ENCODE data around the gene ASH1L. TPM values are rescaled to one million over a fixed set of nuclear protein-coding genes. Genes with fewer than 3 reads are reported as not detected.

The ASH1L gene
- total and polyA plus RNA-seq, 9 of the 15 experiments (the other 6 are each of a cell fraction or from before 2014, with no cell fraction given): 2.0 to 23.3 (median 14.6) TPM

DNA sequence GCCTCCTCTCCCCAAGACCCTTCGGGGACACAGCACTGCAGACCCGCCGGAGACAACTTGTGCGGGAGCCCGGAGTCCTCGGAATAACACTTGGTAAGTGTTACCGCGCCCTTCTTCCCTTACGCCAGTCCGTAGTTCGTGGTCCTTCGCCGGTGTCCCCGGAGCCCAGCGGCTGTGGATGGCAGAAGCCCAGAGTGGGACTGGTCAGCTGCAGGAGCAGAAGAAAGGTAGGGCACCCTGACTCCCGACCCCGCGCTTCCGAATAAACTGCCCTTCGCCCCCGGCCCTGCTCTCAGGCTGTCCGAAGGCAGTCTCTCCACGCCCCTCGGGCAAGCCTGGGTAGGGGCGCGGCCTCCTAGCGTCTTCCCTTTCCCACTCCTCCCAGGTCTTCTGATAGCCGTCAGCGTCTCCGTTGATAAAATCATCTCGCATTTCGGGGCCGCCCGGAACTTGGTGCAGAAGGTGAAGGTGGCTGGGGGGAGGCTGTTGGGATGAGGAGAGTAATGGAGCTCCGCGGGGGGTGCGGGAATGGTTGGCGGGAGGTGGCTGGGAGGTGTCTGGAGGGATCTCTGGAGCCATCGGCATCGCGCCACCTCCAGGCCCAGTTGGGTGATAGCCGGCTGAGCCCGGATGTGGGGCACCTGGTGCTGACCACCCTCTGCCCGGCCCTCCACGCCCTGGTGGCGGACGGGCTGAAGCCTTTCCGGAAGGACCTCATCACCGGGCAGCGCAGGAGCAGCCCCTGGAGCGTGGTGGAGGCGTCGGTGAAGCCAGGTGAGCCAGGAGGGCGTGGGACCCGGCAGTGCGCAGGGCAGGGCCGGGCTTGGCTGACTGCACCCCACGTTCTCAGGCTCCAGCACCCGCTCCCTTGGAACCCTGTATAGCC, 237.6 kb downstream of the ASH1L start (continued):
- peak; percentile 40 for TF ChIP-seq FIP1L1 (IDR thresholded peaks at IDR 0.05; ENCODE audit: low read depth, low read length, poor library complexity, severe bottlenecking)
- TF ChIP-seq CREBBP (IDR thresholded peaks at IDR 0.05; ENCODE audit: low read depth, low read length): no peak
- TF ChIP-seq ZNF431 (CRISPR knock-in tag; IDR thresholded peaks at IDR 0.05): peak; percentile 67; the same call in 1 of the 2 replicates

DNA sequence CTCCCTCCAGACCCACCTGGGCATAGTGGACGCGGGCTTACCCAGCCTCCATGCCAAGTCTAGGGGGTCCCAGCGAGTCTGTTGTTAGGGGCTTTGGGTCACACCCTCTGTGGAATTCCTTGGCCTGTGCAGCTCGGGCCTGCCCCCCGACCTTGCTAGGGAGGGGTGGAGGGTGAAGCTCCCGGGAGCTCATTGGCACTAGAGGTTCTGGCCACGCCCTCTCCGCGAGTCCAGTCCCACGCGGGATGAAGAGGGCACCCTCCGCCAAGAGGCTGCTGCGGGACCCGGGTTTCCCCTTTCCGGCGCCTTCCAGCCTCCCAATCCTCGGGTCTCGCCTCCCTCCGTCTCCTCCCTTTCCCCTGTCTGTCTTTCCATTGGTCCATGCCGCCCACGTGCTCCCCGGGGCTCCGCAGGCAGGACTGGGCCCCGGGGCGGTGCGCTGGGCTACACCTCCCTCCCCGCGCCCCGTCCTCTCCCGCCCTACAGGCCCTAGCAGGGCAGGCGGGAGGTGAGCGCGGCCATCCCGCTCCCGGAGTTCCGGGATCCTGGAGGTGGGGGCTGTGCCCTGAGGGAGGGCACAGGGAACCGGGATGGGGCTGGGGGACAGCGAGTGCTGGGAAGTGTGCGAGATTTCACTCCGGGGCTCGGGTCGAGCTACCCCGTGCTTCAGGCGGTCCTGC, 238.4 kb downstream of the ASH1L start:
- Histone ChIP-seq H3K9me3 (replicated peaks; ENCODE audit: control insufficient read depth, insufficient read depth, low read depth, low read length) (no peaks in the 10 kb centered on the region), H3K36me3 (ENCODE audit: control insufficient read depth, insufficient read depth, low read length) (peaks cover 46% of the 10 kb centered on the region; the same call in 2 of the 3 replicates), H3K4me2 (ENCODE audit: insufficient read depth, low read length) (peak overlapping the region; percentile 93), H3K9ac (ENCODE audit: insufficient read depth in 1 of 2, low read depth in 2 of 2, low read length in 2 of 2) (peak overlapping the region; percentile 65 to 95), H3K9me1 (ENCODE audit: control insufficient read depth, insufficient read depth, low read length) (peaks cover 4% of the 10 kb centered on the region), H3K27ac (ENCODE audit: extremely low read depth, low read depth, low read length) (peak overlapping the region; percentile 68), H4K20me1 (replicated peaks; ENCODE audit: control insufficient read depth, insufficient read depth, low read length) (peaks cover 10% of the 10 kb centered on the region; the same call in 1 of the 2 replicates), H3K27me3 (ENCODE audit: control insufficient read depth in 2 of 2, insufficient read depth in 2 of 2, low read length in 2 of 2) (no peaks in the 10 kb centered on the region), H3K4me3 (peak overlapping the region; percentile 60), H2AFZ (ENCODE audit: low read depth, low read length) (peak overlapping the region; percentile 80), H3K4me1 (replicated peaks in 1 of 2; ENCODE audit: control insufficient read depth in 2 of 2, insufficient read depth in 2 of 2, low read length in 2 of 2) (peaks cover 17 to 67% of the 10 kb centered on the region in 2 experiments; a peak in 4 of 5 replicates), H3K79me2 (ENCODE audit: control insufficient read depth, insufficient read depth, low read length) (peaks cover 19% of the 10 kb centered on the region)
- ATAC-seq (peak; percentile 90), DNase-seq (ENCODE audit: extremely low read depth in 1 of 4, low spot score in 3 of 4) (peak; percentile 94 to 97 (median 95)), FAIRE-seq (peak; percentile 94)
- no TSS peak for BruUV-seq (replicated peaks)
- ChIA-PET CTCF (ENCODE audit: low intra/inter-chr PET ratio) (interaction anchor here (0.6 to 5.0 kb wide), 7 partner anchors 47 to 845 kb away, joined by 3 to 38 read pairs (median 4); partner anchors contain the start of gene HCN3), POLR2A (interaction anchor here (0.7 to 5.7 kb wide), 10 partner anchors 8 to 239 kb away, joined by 3 to 30 read pairs (median 3); partner anchors contain the start of genes ASH1L and SCAMP3)
- WGBS (ENCODE audit: insufficient coverage, low coverage, missing lambda C conversion rate): 0% methylated on average over 30 of the region's 44 CpGs
- in situ Hi-C loops (cut with MboI) (loop anchor here (25.0 kb wide), 1 partner anchor 1413 kb away; the partner anchor contains the start of genes ISG20L2, METTL25B and MRPL24), intact Hi-C loops (cut with micrococcal nuclease) (loop anchor here (10.0 kb wide), 1 partner anchor 271 kb away; no protein-coding TSS in a partner anchor)
- TF ChIP-seq FOS (IDR thresholded peaks at IDR 0.05; ENCODE audit: extremely low read depth, insufficient read length) (peak; percentile 79), CEBPB (tag; IDR thresholded peaks at IDR 0.05) (no peak), RBM25 (IDR thresholded peaks at IDR 0.05; ENCODE audit: low read depth, low read length, severe bottlenecking) (peak; percentile 71), RFX7 (CRISPR knock-in tag; IDR thresholded peaks at IDR 0.05) (no peak), ZNF174 (CRISPR knock-in tag; IDR thresholded peaks at IDR 0.05) (no peak), LEF1 (IDR thresholded peaks at IDR 0.05) (no peak), SIRT6 (IDR thresholded peaks at IDR 0.05; ENCODE audit: low read depth, low read length) (no peak), MAFK (IDR thresholded peaks at IDR 0.05; ENCODE audit: low read length) (no peak), CHD4 (IDR thresholded peaks at IDR 0.05; ENCODE audit: insufficient read depth, insufficient replicate concordance, low read depth, low read length, poor library complexity, severe bottlenecking) (no peak), SAFB2 (IDR thresholded peaks at IDR 0.05; ENCODE audit: borderline replicate concordance, low read depth, low read length, severe bottlenecking) (no peak), PHB2 (IDR thresholded peaks at IDR 0.05; ENCODE audit: low read depth) (no peak)
- TF ChIP-seq, protein P1, sequence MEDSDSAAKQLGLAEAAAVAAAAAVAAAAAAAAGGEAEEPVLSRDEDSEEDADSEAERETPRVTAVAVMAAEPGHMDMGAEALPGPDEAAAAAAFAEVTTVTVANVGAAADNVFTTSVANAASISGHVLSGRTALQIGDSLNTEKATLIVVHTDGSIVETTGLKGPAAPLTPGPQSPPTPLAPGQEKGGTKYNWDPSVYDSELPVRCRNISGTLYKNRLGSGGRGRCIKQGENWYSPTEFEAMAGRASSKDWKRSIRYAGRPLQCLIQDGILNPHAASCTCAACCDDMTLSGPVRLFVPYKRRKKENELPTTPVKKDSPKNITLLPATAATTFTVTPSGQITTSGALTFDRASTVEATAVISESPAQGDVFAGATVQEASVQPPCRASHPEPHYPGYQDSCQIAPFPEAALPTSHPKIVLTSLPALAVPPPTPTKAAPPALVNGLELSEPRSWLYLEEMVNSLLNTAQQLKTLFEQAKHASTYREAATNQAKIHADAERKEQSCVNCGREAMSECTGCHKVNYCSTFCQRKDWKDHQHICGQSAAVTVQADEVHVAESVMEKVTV (CRISPR knock-in tag; IDR thresholded peaks at IDR 0.05): no peak
- TF ChIP-seq, protein P2, sequence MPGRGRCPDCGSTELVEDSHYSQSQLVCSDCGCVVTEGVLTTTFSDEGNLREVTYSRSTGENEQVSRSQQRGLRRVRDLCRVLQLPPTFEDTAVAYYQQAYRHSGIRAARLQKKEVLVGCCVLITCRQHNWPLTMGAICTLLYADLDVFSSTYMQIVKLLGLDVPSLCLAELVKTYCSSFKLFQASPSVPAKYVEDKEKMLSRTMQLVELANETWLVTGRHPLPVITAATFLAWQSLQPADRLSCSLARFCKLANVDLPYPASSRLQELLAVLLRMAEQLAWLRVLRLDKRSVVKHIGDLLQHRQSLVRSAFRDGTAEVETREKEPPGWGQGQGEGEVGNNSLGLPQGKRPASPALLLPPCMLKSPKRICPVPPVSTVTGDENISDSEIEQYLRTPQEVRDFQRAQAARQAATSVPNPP (IDR thresholded peaks at IDR 0.05; ENCODE audit: borderline replicate concordance, insufficient read depth, insufficient read length): no peak
